AG09309 (cell line): Measurements from ENCODE around the gene HEG1.
"Not testable (repeated sequence)": the region's sequence is repeated elsewhere in the genome, so short reads cannot be mapped to it uniquely, and the experiment has no call there.

ENCODE experiments used
- DNase-seq: peaks from one replicate; pipeline ENCODE4 v3.0.0-alpha.2; 2010; ENCODE audit warnings: low read depth
- H3K4me3 ChIP-seq: 2 replicates; pipeline ENCODE4 v1.5.1; 2011; ENCODE audit warnings: mild to moderate bottlenecking, low read depth, low read length, moderate library complexity; ENCODE audit not compliant: control insufficient read depth
- TF ChIP-seq, protein P1 (sequence below): IDR thresholded peaks from 2 replicates; pipeline ENCODE4 v1.5.1; 2011; ENCODE audit warnings: mild to moderate bottlenecking, low read depth, low read length, inconsistent platforms; ENCODE audit not compliant: insufficient read depth, control insufficient read depth; ENCODE audit errors: missing control alignments

The HEG1 gene

GRCh38 chr3:124965413-124965812 lies 90.4 kb downstream of the HEG1 start:
- no peak for DNase-seq
- no peak overlapping the region for H3K4me3 ChIP-seq

GRCh38 chr3:124964387-124964786 lies 91.4 kb downstream of the HEG1 start:
- TF ChIP-seq, protein P1, sequence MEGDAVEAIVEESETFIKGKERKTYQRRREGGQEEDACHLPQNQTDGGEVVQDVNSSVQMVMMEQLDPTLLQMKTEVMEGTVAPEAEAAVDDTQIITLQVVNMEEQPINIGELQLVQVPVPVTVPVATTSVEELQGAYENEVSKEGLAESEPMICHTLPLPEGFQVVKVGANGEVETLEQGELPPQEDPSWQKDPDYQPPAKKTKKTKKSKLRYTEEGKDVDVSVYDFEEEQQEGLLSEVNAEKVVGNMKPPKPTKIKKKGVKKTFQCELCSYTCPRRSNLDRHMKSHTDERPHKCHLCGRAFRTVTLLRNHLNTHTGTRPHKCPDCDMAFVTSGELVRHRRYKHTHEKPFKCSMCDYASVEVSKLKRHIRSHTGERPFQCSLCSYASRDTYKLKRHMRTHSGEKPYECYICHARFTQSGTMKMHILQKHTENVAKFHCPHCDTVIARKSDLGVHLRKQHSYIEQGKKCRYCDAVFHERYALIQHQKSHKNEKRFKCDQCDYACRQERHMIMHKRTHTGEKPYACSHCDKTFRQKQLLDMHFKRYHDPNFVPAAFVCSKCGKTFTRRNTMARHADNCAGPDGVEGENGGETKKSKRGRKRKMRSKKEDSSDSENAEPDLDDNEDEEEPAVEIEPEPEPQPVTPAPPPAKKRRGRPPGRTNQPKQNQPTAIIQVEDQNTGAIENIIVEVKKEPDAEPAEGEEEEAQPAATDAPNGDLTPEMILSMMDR = no peak
- no peak for DNase-seq
- no peak overlapping the region for H3K4me3 ChIP-seq

More at GRCh38 chr3:124965413-124965812, 90.4 kb downstream of the HEG1 start:
- TF ChIP-seq, protein P1 = no peak

- TF ChIP-seq, protein P1 = no peak
- no peak overlapping the region for H3K4me3 ChIP-seq
- DNase-seq = no peak
Measured at GRCh38 chr3:124963755-124964154, 92.0 kb downstream of the HEG1 start.

DNA sequence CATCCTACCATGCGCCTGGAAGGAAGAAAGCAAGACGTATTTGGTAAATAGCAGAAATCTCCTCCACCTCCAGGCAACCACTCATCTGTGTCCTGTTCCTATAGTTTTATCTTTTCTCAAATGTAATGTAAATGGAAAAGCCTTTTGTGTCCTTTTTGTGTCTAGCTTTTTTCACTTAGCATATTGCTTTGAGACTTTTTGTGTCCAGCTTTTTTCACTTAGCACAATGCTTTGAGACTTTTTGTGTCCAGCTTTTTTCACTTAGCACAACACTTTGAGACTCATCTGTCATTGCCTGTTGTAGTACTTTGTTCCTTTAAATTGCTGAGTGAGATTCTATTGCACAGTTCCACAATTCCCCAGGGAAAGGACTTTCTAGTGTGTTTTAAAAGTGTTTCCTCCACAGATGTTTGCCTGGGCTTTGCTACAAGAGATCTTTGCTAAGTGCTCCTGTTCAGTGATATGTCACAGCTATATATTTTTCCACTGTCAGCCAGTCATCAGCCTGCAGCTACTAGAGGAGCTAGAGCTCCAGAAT lies 93.3 kb downstream of the HEG1 start:
- no peak overlapping the region for H3K4me3 ChIP-seq
- no peak for DNase-seq
- TF ChIP-seq, protein P1 = no peak

DNA sequence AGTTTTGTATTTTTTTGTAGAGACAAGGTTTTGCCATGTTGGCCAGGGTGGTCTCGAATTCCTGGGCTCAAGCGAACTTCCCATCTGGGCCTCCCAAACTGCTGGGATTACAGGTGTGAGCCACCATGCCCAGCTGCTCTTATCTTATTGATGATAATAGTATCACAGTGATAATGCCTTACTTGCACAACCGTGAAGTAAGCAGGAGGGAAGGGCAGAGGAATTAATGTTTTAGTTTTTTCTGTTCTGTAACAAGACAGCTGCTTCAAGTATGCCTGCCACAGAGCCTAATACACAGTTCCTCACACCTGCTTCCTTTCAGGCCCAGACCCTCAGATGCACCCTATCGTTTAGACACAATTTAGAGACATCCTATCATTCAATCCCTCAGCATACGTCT lies 95.1 kb downstream of the HEG1 start:
- TF ChIP-seq, protein P1 = no peak
- H3K4me3 ChIP-seq = no peak overlapping the region
- no peak for DNase-seq

GRCh38 chr3:124960105-124960504 lies 95.7 kb downstream of the HEG1 start:
- no peak overlapping the region for H3K4me3 ChIP-seq
- no peak for DNase-seq
- TF ChIP-seq, protein P1 = no peak

DNA sequence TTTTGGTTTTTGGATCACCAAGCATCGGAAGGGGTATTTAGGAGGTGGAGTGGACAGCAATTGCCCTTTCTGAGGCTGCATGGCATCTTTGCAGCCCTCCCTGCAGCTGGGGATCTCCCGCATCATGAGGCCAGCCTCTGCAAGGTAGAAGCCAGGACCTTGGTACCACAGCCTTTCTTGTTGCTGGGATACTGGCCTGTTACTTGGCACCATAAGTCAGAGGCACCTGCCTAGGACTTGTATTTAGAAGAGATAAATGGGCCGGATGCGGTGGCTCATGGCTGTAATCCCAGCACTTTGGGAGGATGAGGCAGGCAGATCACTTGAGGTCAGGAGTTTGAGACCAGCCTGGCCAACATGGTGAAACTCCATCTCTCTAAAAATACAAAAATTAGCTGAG lies 97.8 kb downstream of the HEG1 start:
- DNase-seq, H3K4me3 ChIP-seq: not testable (repeated sequence)
